GM18870 (cell line): ENCODE data around the gene OXLD1.

Experiments
- ATAC-seq: cut with Tn5 transposase; IDR thresholded peaks from one replicate; pipeline ENCODE4 v1.9.1; 2021; ENCODE audit warnings: moderate library complexity; ENCODE audit not compliant: unreplicated experiment

The OXLD1 gene

GRCh38 chr17:81655378-81656117, 10.9 kb downstream of the OXLD1 start:
- ATAC-seq: no peak

DNA sequence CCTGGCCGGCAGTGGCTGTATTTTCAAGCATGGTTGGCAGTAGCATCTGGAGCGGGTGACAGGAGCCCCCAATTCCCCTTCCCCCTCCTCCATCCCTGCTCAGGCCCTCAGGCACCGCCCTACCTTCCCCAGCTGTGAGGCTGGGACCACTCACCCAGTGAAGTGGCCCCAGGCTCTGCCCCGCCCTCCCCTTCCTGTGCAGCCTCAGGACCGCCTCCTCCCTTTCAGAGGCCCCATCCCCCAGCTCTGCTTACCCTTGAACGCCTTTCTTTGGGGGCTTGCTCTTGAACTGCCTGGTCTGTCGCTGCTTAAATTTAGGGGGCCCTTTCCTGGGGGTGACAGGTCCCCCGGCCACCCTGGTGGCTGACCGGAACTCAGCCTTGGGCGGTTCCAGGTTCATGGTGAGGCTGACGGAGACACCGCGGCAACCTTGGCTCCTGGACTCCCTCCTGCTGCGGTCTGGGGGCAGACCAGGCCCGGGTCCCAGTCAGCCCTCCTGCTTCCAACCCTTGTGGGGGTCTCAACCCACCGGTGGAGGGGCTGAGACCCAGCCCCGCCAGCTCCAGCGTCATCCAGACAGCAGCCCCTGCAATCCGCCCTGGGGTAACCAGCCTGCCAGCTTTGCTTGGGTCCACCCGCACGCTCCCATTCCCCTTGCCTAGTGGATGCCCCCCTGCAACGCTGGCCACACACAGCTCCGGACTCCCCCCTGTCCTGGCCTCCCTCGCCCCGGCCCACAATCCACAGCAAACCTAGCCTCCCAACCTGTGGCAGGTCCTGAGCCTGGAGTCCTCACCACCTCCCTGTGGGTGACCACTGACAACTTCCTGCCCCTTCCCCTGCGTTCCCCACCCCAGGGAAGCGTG, 13.3 kb downstream of the OXLD1 start:
- no peak for ATAC-seq

GRCh38 chr17:81651692-81652091, 14.7 kb downstream of the OXLD1 start:
- ATAC-seq: no peak

DNA sequence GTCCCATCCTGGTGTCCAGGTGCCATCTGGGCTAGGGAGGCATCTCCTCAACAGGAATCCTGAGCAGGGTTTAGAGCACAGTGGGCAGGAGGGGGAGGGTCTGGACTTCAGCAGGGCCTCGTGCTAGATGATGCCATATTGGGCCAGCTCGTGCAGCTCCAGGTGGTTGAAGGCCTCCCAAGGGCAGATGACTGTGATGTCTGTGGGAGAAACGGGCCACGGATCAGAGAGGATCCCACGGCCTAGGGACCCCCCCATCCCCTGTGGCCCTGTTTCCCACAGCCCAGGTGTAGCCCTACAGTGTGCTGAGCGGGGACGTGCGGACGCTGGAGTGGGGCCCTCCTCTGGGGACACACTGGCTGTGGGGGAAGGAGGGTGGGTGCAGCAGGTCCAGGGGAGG, 15.5 kb downstream of the OXLD1 start:
- no peak for ATAC-seq

DNA sequence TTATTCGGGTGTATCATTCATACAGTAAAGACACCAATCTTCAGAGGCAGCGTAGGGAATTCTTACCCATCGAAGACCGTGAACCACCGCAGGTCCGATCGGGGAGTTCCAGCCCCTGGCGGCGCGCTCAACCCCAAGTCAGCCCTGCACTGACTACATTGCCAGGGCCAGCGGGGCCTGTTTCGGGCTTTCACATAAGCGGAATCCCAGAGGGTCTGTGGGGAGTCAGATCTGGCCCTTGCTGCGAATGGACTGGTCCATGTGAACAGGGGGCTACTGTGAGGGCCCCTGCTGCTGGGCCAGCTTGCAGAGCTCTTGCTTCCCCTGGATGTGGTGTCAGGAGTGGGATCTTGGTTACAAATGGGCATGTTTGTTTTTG, 17.7 kb downstream of the OXLD1 start:
- no peak for ATAC-seq

DNA sequence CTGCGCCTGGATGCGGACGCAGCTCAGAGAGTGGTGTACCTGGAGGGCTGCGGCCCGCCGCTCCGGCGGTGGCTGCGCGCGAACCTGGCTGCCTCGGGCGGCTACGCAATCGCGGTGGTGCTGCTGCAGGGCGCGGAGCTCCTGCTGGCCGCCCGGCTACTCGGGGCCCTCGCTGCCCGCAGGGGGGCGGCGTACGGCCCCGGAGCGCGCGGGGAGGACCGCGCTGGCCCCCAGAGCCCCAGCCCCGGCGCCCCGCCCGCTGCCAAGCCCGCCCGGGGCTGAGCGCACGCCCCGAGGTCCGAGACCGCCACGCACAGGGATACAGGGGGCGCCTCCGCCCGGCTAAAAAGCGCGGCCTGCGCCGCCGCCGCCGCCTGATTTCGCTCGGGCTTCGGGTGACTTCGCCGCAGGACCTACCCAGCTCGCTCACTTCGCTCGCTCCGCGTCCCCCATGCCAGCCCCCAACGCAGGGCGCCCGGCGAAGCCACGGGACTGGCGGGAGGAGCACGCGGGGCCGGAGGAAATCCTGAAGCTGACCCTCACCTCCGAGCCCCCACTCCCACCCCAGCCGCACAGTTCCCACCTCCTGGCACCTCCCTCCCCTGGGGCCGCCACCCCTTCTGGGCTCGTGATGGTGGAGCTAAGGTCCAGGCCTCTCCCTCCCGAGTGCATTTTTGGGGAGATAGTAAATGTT, 18.2 kb downstream of the OXLD1 start:
- no peak for ATAC-seq

DNA sequence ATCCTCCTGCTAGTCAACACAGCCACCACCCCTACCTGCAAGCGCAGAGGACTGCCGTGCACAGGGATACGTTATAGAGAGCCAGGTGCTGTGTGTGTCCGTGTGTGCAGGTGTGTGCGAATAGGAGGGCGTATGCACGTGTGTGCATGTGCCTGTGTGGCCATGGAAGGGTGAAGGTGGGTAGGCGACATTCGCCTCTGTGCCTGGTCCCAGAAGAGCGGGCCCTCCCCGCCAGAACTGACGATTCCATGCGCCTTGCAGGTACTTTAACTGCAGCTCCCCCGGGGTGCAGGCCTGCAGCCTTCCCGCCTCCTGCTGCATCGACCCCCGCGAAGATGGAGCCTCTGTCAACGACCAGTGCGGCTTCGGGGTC, 18.8 kb downstream of the OXLD1 start:
- ATAC-seq: no peak

GRCh38 chr17:81646869-81647600, 19.4 kb downstream of the OXLD1 start:
- no peak for ATAC-seq

DNA sequence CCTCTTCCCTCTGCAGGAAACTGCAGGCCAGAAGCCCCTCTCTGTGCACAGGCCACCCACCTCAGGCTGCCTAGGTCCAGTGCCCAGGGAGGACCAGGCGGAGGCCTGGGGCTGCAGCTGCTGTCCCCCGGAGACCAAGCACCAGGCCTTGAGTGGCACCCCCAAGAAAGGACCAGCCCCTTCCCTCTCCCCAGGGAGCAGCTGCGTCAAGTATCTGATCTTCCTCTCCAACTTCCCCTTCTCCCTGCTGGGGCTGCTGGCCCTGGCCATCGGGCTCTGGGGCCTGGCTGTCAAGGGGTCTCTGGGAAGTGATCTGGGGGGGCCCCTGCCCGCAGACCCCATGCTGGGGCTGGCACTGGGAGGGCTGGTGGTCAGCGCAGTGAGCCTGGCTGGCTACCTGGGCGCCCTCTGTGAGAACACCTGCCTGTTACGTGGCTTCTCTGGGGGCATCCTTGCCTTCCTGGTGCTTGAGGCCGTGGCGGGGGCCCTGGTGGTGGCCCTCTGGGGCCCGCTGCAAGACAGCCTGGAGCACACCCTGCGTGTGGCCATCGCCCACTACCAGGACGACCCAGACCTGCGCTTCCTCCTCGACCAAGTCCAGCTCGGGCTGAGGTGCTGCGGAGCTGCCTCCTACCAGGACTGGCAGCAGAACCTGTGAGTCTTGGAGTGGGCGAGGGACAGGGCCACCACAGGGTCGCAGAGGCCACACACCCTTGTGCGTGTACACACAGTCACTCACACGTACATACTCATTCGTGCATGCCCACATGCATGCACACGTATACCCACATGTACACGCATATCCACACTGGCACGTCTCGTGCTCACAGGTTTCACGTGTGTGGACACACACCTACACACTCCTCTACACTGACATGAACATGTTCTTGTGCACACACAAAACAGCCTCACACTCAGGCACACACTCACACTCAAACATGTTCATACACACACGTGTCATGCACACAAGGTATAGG, 21.1 kb downstream of the OXLD1 start:
- no peak for ATAC-seq

- no peak for ATAC-seq
Measured at GRCh38 chr17:81644496-81644895, 21.9 kb downstream of the OXLD1 start.

DNA sequence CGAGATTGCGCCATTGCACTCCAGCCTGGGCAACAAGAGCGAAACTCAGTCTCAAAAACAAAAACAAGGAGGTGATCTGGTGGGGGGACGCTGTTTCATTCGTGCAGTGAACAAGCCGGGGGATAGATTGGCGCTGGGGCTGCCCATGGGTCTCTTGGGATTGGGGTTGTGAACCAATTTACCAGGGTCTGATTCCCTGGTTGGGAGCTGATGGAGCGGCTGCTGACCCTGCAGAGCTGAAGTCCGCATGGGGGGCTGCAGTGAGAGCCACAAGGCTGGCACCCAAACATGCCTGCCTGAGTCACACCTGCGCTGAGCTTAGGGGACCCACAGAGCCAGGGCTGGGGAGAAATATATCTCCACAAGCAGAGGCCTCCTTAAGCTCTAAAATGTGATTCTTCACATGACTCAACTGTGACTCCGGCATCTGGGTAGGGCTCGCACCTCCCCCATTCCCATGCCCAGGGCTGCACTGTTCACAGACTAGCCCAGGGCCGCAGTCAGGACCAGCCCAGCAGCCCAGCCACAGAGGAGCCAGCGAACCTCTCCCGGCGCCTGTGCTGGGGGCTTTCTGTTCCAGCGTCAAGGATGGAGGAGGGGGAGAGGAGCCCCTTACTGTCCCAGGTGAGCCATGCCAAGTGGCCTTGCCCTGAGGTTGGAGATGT, 24.4 kb downstream of the OXLD1 start:
- no peak for ATAC-seq

- ATAC-seq: no peak
Measured at GRCh38 chr17:81640011-81640410, 26.4 kb downstream of the OXLD1 start.

DNA sequence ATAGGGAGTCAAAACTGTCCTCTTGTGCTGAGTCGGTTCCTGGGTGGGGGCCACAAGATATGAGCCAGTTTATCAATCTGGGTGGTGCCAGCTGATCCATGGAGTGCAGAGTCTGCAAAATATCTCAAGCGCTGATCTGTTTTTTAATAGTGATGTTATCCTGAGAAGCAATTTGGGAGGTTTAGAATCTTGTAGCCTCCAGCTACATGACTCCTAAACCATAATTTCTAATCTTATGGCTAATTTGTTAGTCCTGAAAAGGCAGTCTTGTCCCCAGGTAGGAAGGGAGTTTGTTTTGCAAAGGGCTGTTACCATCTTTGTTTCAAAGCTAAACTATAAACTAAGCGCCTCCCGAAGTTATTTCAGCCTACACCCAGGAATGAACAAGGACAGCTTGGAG, 27.7 kb downstream of the OXLD1 start:
- ATAC-seq: no peak

DNA sequence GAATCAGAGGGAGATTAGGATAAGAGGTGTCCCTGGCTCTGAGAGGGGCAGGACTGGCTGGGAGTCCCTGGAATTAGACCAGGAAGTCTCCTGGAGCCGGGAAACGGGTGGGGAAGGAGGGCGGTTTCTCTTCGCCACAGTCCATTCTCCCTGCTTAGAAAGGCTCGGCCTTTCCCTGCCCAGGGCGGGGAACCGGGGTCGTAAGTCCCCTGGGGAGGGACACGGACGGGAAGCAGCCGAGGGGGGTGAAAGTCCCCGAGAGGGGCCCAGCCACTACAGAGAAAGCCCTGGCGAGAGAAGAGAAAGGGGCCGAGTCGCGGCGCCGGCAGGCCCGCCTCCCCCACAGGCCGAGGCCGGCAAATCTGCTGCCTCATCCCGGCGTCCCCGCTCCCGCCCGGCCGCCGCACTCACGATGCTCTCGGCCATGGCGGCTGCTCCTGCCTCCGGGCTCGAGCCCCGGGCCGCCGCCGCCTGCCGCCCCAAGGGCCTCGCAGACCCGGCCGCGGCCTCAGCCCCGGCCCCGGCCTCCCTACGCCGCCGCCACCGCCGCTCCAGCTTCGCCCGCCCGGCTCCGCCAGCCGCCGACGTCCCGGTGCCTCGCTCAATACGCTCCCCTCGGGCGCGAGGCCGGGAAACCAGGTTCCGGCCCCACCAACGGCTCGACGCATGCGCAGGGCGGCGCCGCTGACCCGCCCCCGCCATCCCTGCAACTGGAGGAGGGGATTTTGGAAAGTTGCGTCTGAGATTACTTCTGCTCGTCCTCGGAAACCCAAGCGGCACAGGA, 29.7 kb downstream of the OXLD1 start, which contains the start of the genes NPLOC4 and TSPAN10:
TSS of gene NPLOC4 (minus strand) at position 608 of the 784 bp plus-strand sequence. CDS start at position 426, 182 bp downstream.
TSS of gene TSPAN10 (plus strand) at position 692 of the 784 bp plus-strand sequence. CDS start 5,217 bp downstream, outside the sequence.
- peak; percentile 60 for ATAC-seq

DNA sequence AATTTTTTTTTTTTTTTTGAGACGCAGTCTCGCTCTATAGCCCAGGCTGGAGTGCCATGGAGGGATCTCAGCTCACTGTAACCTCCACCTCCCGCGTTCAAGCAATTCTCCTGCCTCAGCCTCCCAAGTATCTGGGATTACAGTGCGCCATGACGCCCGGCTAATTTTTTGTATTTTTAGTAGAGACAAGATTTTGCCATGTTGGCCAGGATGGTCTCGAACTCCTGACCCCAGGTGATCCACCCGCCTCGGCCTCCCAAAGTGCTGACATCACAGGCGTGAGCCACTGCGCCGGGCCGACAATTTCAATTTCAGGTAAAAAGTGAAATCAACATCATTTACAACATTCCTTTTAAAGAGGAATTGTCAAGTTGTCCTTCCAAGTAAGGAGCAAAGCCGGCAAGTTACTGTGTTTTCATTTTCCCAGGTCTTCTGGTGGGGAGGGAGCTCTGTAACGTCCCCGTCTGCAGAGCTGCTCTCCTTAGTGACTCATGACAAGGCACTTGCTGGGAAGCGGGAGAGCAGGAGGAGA, 30.4 kb downstream of the OXLD1 start:
- no peak for ATAC-seq

GRCh38 chr17:81635431-81635830, 31.0 kb downstream of the OXLD1 start:
- no peak for ATAC-seq

DNA sequence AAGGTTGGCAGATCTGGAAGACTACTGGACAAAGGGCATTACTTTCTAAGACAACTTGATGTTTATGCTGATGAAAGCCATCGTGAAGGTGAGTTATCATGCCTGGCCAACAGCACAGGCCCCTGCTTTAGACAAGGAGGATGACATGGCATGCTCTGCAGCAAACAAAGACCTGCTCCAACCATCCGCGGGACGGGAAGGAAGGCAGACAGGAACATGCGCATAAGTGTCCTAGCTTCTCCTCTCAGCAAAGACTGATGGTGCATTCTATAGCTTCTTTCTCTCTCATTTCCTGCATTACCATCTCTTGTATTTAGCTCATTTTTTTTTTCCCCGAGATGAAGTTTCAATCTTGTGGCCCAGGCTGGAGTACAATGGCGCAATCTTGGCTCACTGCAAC, 34.9 kb downstream of the OXLD1 start:
- ATAC-seq: no peak

- ATAC-seq: no peak
Measured at GRCh38 chr17:81630274-81630673, 36.1 kb downstream of the OXLD1 start.
